ENCODE measurements around the gene SH3RF3. TPM values are rescaled to one million over a fixed set of nuclear protein-coding genes. Genes with fewer than 3 reads are reported as not detected.

The SH3RF3 gene
- polyA plus RNA-seq, 1 of the 3 experiments (the other 2 are of a cell fraction): 1.9 TPM

DNA sequence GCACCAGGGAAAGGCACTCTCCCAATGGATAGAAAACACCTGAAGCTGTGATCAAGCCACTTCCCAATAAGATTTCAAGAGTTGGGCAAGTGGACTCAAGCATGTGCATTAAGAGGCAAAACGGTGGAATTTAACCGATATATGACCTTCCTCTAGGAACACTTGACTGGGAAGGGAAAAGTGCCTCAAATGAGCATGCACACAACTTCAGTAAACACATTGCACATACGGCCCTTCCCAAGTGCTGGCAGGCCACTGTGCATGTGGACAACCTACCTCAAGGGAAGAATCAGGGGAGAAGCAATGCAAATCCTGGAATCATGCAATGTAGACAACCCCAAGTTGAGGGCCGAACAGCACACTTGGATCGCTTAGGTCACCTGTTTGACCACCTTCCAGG lies 23.9 kb upstream of the SH3RF3 start (continued):
- no peak for TF ChIP-seq PBX3 (IDR thresholded peaks at IDR 0.05)
- TF ChIP-seq GATA2 (CRISPR knock-in tag; IDR thresholded peaks at IDR 0.05): no peak
- no peak for TF ChIP-seq CHD2 (IDR thresholded peaks at IDR 0.05; ENCODE audit: low read length, partially characterized antibody)

DNA sequence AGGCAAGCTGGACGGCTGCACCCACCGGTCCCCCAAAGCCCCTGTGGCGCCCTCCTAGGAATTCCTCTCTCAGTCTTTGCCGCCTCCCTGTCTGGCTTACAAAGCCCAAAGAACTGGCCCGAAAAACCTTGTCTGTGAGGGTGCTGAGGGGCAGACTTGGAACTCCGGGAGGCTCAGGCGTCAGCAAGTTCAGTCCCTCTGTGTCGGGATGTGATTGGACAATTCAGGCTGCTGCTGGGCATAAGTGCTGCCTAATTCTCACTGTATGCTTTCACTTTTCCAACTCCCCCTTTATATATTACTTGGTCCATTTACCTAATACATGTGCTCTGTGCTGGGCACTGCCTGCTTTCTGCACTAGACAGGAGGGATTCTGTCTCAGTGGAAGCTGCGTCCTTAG lies 20.3 kb upstream of the SH3RF3 start:
- H3K4me2 ChIP-seq: no peak overlapping the region
- no peaks in the 10 kb centered on the region for H3K36me3 ChIP-seq (replicated peaks in 1 of 2; ENCODE audit: control insufficient read depth in 1 of 2, insufficient read depth in 2 of 2, low read length in 1 of 2)
- ChIA-PET POLR2A (no interaction called here), CTCF (interaction anchor here (0.6 kb wide), 1 partner anchor 546 kb away, joined by 4 read pairs; no protein-coding TSS in a partner anchor)
- H3K9me3 ChIP-seq: no peaks in the 10 kb centered on the region
- no peak overlapping the region for H3K27ac ChIP-seq (ENCODE audit: low read depth in 2 of 2, low read length in 1 of 2)
- no peak for DNase-seq
- no peaks in the 10 kb centered on the region for H3K79me2 ChIP-seq (ENCODE audit: insufficient read depth)
- no peaks in the 10 kb centered on the region for H4K20me1 ChIP-seq (ENCODE audit: insufficient read depth)
- H3F3A ChIP-seq (replicated peaks; ENCODE audit: insufficient read depth): no peaks in the 10 kb centered on the region
- no peaks in the 10 kb centered on the region for H3K27me3 ChIP-seq (ENCODE audit: insufficient read depth)
- WGBS (ENCODE audit: low lambda C conversion rate): 74% methylated on average over 8 of the region's 9 CpGs
- peaks cover 0 to 23% of the 10 kb centered on the region in 2 experiments; a peak in 2 of 4 replicates for H3K4me1 ChIP-seq (ENCODE audit: control insufficient read depth in 1 of 2, insufficient read depth in 2 of 2, low read depth in 1 of 2, low read length in 1 of 2)
- no peak overlapping the region for H3K4me3 ChIP-seq (ENCODE audit: low read depth in 2 of 2, low read length in 1 of 2)
- no peak overlapping the region for H2AFZ ChIP-seq (ENCODE audit: low read depth)
- no peak overlapping the region for H3K9ac ChIP-seq
- H3K9me2 ChIP-seq: no peaks in the 10 kb centered on the region
- TF ChIP-seq RAD21 (IDR thresholded peaks at IDR 0.05; ENCODE audit: low read length): no peak
- no peak for TF ChIP-seq FOSL2 (IDR thresholded peaks at IDR 0.05; ENCODE audit: borderline replicate concordance, low read depth)
- TF ChIP-seq SIN3A (IDR thresholded peaks at IDR 0.05; ENCODE audit: borderline replicate concordance, low read depth, low read length): no peak
- TF ChIP-seq, protein P1, sequence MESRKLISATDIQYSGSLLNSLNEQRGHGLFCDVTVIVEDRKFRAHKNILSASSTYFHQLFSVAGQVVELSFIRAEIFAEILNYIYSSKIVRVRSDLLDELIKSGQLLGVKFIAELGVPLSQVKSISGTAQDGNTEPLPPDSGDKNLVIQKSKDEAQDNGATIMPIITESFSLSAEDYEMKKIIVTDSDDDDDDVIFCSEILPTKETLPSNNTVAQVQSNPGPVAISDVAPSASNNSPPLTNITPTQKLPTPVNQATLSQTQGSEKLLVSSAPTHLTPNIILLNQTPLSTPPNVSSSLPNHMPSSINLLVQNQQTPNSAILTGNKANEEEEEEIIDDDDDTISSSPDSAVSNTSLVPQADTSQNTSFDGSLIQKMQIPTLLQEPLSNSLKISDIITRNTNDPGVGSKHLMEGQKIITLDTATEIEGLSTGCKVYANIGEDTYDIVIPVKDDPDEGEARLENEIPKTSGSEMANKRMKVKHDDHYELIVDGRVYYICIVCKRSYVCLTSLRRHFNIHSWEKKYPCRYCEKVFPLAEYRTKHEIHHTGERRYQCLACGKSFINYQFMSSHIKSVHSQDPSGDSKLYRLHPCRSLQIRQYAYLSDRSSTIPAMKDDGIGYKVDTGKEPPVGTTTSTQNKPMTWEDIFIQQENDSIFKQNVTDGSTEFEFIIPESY (IDR thresholded peaks at IDR 0.05; ENCODE audit: borderline replicate concordance, low read depth): no peak
- no peak for TF ChIP-seq SMC3 (IDR thresholded peaks at IDR 0.05; ENCODE audit: low read depth, low read length)

DNA sequence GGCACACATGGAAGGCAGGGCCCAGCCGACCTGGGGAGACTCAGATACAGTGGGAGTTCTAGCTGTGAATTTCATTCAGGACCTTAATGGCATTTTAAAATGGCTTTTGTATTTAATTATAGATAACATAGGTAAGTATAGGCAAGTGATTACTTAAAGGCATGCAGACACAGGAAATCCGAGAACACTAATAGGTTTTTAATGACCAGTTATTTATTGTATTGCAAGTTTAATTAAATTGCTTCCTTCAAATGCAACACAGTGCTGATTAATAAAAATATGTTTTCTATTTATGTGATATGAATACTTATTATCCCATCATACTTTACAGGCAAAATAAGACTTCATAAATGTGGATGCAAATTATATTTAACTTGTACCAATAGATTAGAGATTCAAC lies 19.7 kb upstream of the SH3RF3 start:
- peaks cover 0 to 23% of the 10 kb centered on the region in 2 experiments; a peak in 2 of 4 replicates for H3K4me1 ChIP-seq (ENCODE audit: control insufficient read depth in 1 of 2, insufficient read depth in 2 of 2, low read depth in 1 of 2, low read length in 1 of 2)
- TF ChIP-seq EP300 (IDR thresholded peaks at IDR 0.05; ENCODE audit: borderline replicate concordance in 1 of 2, low read depth in 1 of 2, low read length in 1 of 2): peak in 1 of 2 experiments; percentile 73; a peak in 1 of 4 replicates
- peak; percentile 74; the same call in 1 of the 2 replicates for TF ChIP-seq RCOR1 (IDR thresholded peaks at IDR 0.05; ENCODE audit: low read length)
- no peak for TF ChIP-seq SMC3 (IDR thresholded peaks at IDR 0.05; ENCODE audit: low read depth, low read length)
- POLR2A ChIA-PET: no interaction called here
- no peak overlapping the region for H3K4me3 ChIP-seq (ENCODE audit: low read depth in 2 of 2, low read length in 1 of 2)
- no peak overlapping the region for H2AFZ ChIP-seq (ENCODE audit: low read depth)
- H4K20me1 ChIP-seq (ENCODE audit: insufficient read depth): no peaks in the 10 kb centered on the region
- H3K9ac ChIP-seq: no peak overlapping the region
- H3K79me2 ChIP-seq (ENCODE audit: insufficient read depth): no peaks in the 10 kb centered on the region
- peak; percentile 54 for DNase-seq
- H3K36me3 ChIP-seq (replicated peaks in 1 of 2; ENCODE audit: control insufficient read depth in 1 of 2, insufficient read depth in 2 of 2, low read length in 1 of 2): no peaks in the 10 kb centered on the region
- H3K9me2 ChIP-seq: no peaks in the 10 kb centered on the region
- H3K9me3 ChIP-seq: no peaks in the 10 kb centered on the region
- CTCF ChIA-PET: interaction anchor here (0.6 kb wide), 1 partner anchor 546 kb away, joined by 4 read pairs; no protein-coding TSS in a partner anchor
- H3K27ac ChIP-seq (ENCODE audit: low read depth in 2 of 2, low read length in 1 of 2): no peak overlapping the region
- no peak overlapping the region for H3K4me2 ChIP-seq
- 49% methylated on average over 2 of the region's 2 CpGs for WGBS (ENCODE audit: low lambda C conversion rate)
- no peaks in the 10 kb centered on the region for H3F3A ChIP-seq (replicated peaks; ENCODE audit: insufficient read depth)
- H3K27me3 ChIP-seq (ENCODE audit: insufficient read depth): no peaks in the 10 kb centered on the region

All from SK-N-SH (cell line).